HEK293 (cell line): ENCODE measurements around the gene LRP8.

Experiments used
- CTCF ChIA-PET: fragments of 350-600 bp; formaldehyde crosslinking; extraction: SDS; loops from one replicate; lab custom pipeline; 2021; ENCODE audit warnings: antibody characterized with exemption; lab: Yijun Ruan, JAX
- POLR2A ChIA-PET: fragments of 300-600 bp; formaldehyde crosslinking; extraction: SDS; loops from one replicate; lab custom pipeline; 2020; ENCODE audit warnings: antibody characterized with exemption, inconsistent platforms; lab: Yijun Ruan, JAX
- H3K27ac ChIP-seq: fragments of 200-500 bp; sonication (Bioruptor generic); 2 replicates; pipeline ENCODE4 v1.5.1; 2014; ENCODE audit warnings: low read depth, low read length, control low read depth, inconsistent platforms; ENCODE audit errors: extremely low read depth
- H3K36me3 ChIP-seq, 2 experiments: fragments of 200-500 bp in 1 of 2; sonication (Bioruptor generic) in 1 of 2; 1 replicate in 1 of 2; 2 replicates in 1 of 2; pipeline ENCODE4 v1.5.1; 2014 to 2017; ENCODE audit warnings: inconsistent platforms in 2 of 2, low read length in 2 of 2; ENCODE audit not compliant: control insufficient read depth in 2 of 2, insufficient read depth in 1 of 2
- H3K4me1 ChIP-seq: fragments of 200-500 bp; sonication (Bioruptor generic); 2 replicates; pipeline ENCODE4 v1.5.1; 2014; ENCODE audit warnings: mild to moderate bottlenecking, low read length, inconsistent platforms; ENCODE audit not compliant: control insufficient read depth, insufficient read depth
- H3K4me3 ChIP-seq: 2 replicates; pipeline ENCODE4 v1.5.1; 2011; ENCODE audit warnings: low read depth, mild to moderate bottlenecking, control low read depth, low read length, moderate library complexity
- H3K9me3 ChIP-seq: fragments of 200-500 bp; sonication (Bioruptor generic); 2 replicates; pipeline ENCODE4 v1.5.1; 2014; ENCODE audit warnings: low read depth, low read length, inconsistent platforms; ENCODE audit not compliant: control insufficient read depth, insufficient read depth
- MZF1 ChIP-seq: fragments of 450-650 bp; formaldehyde crosslinking; IDR thresholded peaks from 2 replicates; pipeline ENCODE4 v1.5.1; 2017; ENCODE audit warnings: missing biosample characterization, missing genetic modification characterization, borderline replicate concordance
- SALL2 ChIP-seq: fragments of 450-650 bp; formaldehyde crosslinking; IDR thresholded peaks from 2 replicates; pipeline ENCODE4 v1.5.0; 2017; ENCODE audit warnings: missing biosample characterization, mild to moderate bottlenecking, missing genetic modification characterization, borderline replicate concordance
- SP2 ChIP-seq: fragments of 450-650 bp; formaldehyde crosslinking; IDR thresholded peaks from 2 replicates; pipeline ENCODE4 v1.5.1; 2016; ENCODE audit warnings: missing biosample characterization, missing genetic modification characterization
- ZBTB26 ChIP-seq: fragments of 450-650 bp; formaldehyde crosslinking; optimal IDR thresholded peaks from 2 replicates; pipeline ENCODE3; 2016; ENCODE audit warnings: missing biosample characterization, mild to moderate bottlenecking, missing genetic modification characterization
- ZBTB6 ChIP-seq: fragments of 450-650 bp; formaldehyde crosslinking; IDR thresholded peaks from 2 replicates; pipeline ENCODE4 v1.5.1; 2017; ENCODE audit warnings: missing biosample characterization, missing genetic modification characterization
- ZNF16 ChIP-seq: fragments of 450-650 bp; formaldehyde crosslinking; IDR thresholded peaks from 2 replicates; pipeline ENCODE4 v1.5.1; 2016; ENCODE audit warnings: low read depth, missing biosample characterization, missing genetic modification characterization
- ZNF169 ChIP-seq: fragments of 450-650 bp; formaldehyde crosslinking; IDR thresholded peaks from 2 replicates; pipeline ENCODE4 v1.5.1; 2016; ENCODE audit warnings: missing biosample characterization, missing genetic modification characterization
- ZNF174 ChIP-seq: fragments of 450-650 bp; formaldehyde crosslinking; IDR thresholded peaks from 2 replicates; pipeline ENCODE4 v1.5.0; 2017; ENCODE audit warnings: missing biosample characterization, mild to moderate bottlenecking, missing genetic modification characterization
- ZNF18 ChIP-seq: fragments of 450-650 bp; formaldehyde crosslinking; IDR thresholded peaks from 2 replicates; pipeline ENCODE4 v1.5.1; 2016; ENCODE audit warnings: missing biosample characterization, missing genetic modification characterization
- ZNF211 ChIP-seq: fragments of 450-650 bp; formaldehyde crosslinking; IDR thresholded peaks from 2 replicates; pipeline ENCODE4 v1.5.1; 2016; ENCODE audit warnings: low read depth, missing biosample characterization, missing genetic modification characterization
- ZNF324 ChIP-seq: fragments of 450-650 bp; formaldehyde crosslinking; IDR thresholded peaks from 2 replicates; pipeline ENCODE4 v1.5.1; 2016; ENCODE audit warnings: missing biosample characterization, missing genetic modification characterization
- ZNF366 ChIP-seq: fragments of 450-650 bp; formaldehyde crosslinking; conservative IDR thresholded peaks from 2 replicates; pipeline ENCODE4 v1.5.1; 2016; ENCODE audit warnings: missing biosample characterization, missing genetic modification characterization
- ZNF416 ChIP-seq: fragments of 450-650 bp; formaldehyde crosslinking; IDR thresholded peaks from 2 replicates; pipeline ENCODE4 v1.5.1; 2016; ENCODE audit warnings: missing biosample characterization, missing genetic modification characterization
- ZNF514 ChIP-seq: fragments of 450-650 bp; formaldehyde crosslinking; IDR thresholded peaks from 2 replicates; pipeline ENCODE4 v1.5.1; 2016; ENCODE audit warnings: missing biosample characterization, missing genetic modification characterization
- ZNF658 ChIP-seq: fragments of 450-650 bp; formaldehyde crosslinking; IDR thresholded peaks from 2 replicates; pipeline ENCODE4; 2016; ENCODE audit warnings: missing biosample characterization, missing genetic modification characterization
- ZNF843 ChIP-seq: fragments of 450-650 bp; formaldehyde crosslinking; IDR thresholded peaks from 2 replicates; pipeline ENCODE4 v1.5.1; 2016; ENCODE audit warnings: missing biosample characterization, missing genetic modification characterization
- TF ChIP-seq, protein P1 (sequence below): fragments of 450-650 bp; formaldehyde crosslinking; IDR thresholded peaks from 2 replicates; pipeline ENCODE4 v1.5.1; 2017; ENCODE audit warnings: missing biosample characterization, missing genetic modification characterization
- TF ChIP-seq, protein P2 (sequence below): fragments of 450-650 bp; formaldehyde crosslinking; IDR thresholded peaks from 2 replicates; pipeline ENCODE4 v1.5.1; 2016; ENCODE audit warnings: missing biosample characterization, missing genetic modification characterization, low read depth
- TF ChIP-seq, protein P3 (sequence below): fragments of 450-650 bp; formaldehyde crosslinking; IDR thresholded peaks from 2 replicates; pipeline ENCODE4 v1.5.0; 2017; ENCODE audit warnings: missing biosample characterization, missing genetic modification characterization, borderline replicate concordance
- TF ChIP-seq, protein P4 (sequence below): fragments of 450-650 bp; formaldehyde crosslinking; IDR thresholded peaks from 2 replicates; pipeline ENCODE4 v1.5.1; 2017; ENCODE audit warnings: missing biosample characterization, missing genetic modification characterization

The LRP8 gene

DNA sequence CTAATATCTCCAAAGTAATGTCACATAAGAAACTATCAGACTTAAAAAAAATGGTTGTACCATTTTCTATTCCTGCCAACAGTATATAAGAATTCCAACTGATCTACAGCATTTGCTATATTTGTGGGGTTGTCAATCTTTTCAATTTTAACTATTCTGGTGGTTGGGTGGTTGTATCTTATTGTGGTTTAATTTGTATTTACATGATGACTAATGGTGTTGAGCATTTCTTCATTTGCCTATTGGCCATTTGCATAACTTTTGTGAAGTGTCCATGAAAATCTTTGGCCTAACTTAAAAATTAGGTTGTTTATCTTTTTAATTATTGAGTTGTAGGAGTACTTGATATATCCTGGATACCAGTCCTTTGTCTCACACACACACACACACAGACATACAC, 26.2 kb upstream of the LRP8 start (continued):
- TF ChIP-seq MZF1 (tag by site-specific recombination), result no peak
- TF ChIP-seq ZBTB26, result no peak
- TF ChIP-seq ZNF16 (tag by site-specific recombination), result no peak
- TF ChIP-seq ZBTB6 (tag by site-specific recombination), result no peak
- TF ChIP-seq ZNF174, result no peak
- TF ChIP-seq ZNF416, result no peak

DNA sequence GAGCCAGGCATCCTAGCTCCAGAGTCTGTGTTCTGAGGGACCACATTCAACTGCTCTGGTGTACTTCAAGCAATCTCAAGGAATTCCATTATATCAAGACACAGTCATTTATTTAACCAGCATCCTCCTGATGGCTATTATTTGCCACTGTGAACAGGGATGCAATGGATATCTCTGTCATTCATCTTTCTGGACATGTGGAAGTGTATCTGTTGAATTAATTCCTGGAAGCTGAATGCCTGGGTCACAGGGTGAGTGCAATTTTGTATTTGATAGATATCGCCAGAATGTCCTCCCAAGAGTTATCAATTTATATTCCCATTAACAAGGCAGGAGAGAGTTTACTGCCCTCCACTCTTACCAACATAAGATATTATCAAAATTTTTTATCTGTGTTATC, 24.7 kb upstream of the LRP8 start:
- no peaks in the 10 kb centered on the region for H3K4me1 ChIP-seq
- no peak overlapping the region for H3K4me3 ChIP-seq
- TF ChIP-seq, protein P1, sequence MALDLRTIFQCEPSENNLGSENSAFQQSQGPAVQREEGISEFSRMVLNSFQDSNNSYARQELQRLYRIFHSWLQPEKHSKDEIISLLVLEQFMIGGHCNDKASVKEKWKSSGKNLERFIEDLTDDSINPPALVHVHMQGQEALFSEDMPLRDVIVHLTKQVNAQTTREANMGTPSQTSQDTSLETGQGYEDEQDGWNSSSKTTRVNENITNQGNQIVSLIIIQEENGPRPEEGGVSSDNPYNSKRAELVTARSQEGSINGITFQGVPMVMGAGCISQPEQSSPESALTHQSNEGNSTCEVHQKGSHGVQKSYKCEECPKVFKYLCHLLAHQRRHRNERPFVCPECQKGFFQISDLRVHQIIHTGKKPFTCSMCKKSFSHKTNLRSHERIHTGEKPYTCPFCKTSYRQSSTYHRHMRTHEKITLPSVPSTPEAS (tag by site-specific recombination), result no peak
- no peak for TF ChIP-seq SP2 (tag by site-specific recombination)
- no peak for TF ChIP-seq ZNF169 (tag by site-specific recombination)
- TF ChIP-seq SALL2 (tag by site-specific recombination), result no peak
- TF ChIP-seq, protein P2, sequence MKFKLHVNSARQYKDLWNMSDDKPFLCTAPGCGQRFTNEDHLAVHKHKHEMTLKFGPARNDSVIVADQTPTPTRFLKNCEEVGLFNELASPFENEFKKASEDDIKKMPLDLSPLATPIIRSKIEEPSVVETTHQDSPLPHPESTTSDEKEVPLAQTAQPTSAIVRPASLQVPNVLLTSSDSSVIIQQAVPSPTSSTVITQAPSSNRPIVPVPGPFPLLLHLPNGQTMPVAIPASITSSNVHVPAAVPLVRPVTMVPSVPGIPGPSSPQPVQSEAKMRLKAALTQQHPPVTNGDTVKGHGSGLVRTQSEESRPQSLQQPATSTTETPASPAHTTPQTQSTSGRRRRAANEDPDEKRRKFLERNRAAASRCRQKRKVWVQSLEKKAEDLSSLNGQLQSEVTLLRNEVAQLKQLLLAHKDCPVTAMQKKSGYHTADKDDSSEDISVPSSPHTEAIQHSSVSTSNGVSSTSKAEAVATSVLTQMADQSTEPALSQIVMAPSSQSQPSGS (tag by site-specific recombination), result no peak
- TF ChIP-seq ZNF324, result no peak
- TF ChIP-seq ZNF211 (tag by site-specific recombination), result no peak
- TF ChIP-seq ZNF18 (tag by site-specific recombination), result no peak
- no peak for TF ChIP-seq ZNF843 (tag by site-specific recombination)
- TF ChIP-seq, protein P3, sequence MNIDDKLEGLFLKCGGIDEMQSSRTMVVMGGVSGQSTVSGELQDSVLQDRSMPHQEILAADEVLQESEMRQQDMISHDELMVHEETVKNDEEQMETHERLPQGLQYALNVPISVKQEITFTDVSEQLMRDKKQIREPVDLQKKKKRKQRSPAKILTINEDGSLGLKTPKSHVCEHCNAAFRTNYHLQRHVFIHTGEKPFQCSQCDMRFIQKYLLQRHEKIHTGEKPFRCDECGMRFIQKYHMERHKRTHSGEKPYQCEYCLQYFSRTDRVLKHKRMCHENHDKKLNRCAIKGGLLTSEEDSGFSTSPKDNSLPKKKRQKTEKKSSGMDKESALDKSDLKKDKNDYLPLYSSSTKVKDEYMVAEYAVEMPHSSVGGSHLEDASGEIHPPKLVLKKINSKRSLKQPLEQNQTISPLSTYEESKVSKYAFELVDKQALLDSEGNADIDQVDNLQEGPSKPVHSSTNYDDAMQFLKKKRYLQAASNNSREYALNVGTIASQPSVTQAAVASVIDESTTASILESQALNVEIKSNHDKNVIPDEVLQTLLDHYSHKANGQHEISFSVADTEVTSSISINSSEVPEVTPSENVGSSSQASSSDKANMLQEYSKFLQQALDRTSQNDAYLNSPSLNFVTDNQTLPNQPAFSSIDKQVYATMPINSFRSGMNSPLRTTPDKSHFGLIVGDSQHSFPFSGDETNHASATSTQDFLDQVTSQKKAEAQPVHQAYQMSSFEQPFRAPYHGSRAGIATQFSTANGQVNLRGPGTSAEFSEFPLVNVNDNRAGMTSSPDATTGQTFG (tag by site-specific recombination), result no peak
- TF ChIP-seq, protein P4, sequence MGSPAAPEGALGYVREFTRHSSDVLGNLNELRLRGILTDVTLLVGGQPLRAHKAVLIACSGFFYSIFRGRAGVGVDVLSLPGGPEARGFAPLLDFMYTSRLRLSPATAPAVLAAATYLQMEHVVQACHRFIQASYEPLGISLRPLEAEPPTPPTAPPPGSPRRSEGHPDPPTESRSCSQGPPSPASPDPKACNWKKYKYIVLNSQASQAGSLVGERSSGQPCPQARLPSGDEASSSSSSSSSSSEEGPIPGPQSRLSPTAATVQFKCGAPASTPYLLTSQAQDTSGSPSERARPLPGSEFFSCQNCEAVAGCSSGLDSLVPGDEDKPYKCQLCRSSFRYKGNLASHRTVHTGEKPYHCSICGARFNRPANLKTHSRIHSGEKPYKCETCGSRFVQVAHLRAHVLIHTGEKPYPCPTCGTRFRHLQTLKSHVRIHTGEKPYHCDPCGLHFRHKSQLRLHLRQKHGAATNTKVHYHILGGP, result no peak
- no peak for TF ChIP-seq ZNF514 (tag by site-specific recombination)
- no peak for TF ChIP-seq ZNF658 (tag by site-specific recombination)
- no peak for TF ChIP-seq ZNF366 (tag by site-specific recombination)
- TF ChIP-seq ZBTB26, result no peak
- no peaks in the 10 kb centered on the region for H3K9me3 ChIP-seq
- no peak overlapping the region for H3K27ac ChIP-seq
- CTCF ChIA-PET, result interaction anchor here (1.7 kb wide), 1 partner anchor 41 kb away, joined by 5 read pairs; no protein-coding TSS in a partner anchor
- POLR2A ChIA-PET, result no interaction called here
- no peaks in the 10 kb centered on the region for H3K36me3 ChIP-seq
